Hematopoietic multipotent progenitor cell (in vitro differentiated cells): ENCODE results near the gene ANKRD34A. TPM values are rescaled to one million over a fixed set of nuclear protein-coding genes. Genes with fewer than 3 reads are reported as not detected.
A peak's percentile ranks its signal among the peaks of the same experiment; 100 is the strongest.
"Not testable (repeated sequence)": the region's sequence is repeated elsewhere in the genome, so short reads cannot be mapped to it uniquely, and the experiment has no call there.

Experiments
- DNase-seq, 3 donors: peaks; one replicate each; pipeline ENCODE4 v3.0.0-alpha.2; 2011 to 2015; ENCODE audit warnings: low read depth in 2 of 3, low spot score in 2 of 3
- total RNA-seq: library from RNA; depleted of rRNA; stranded (reverse); fragments of >200 nt; gene quantifications from one replicate; pipeline ENCODE4 v1.2.3, GENCODE V29; 2012

Gene ANKRD34A
- total RNA-seq, 1 donor = 0.27 TPM

GRCh38 chr1:145951526-145951925 lies 12.8 kb downstream of the ANKRD34A start:
- no peak for DNase-seq

DNA sequence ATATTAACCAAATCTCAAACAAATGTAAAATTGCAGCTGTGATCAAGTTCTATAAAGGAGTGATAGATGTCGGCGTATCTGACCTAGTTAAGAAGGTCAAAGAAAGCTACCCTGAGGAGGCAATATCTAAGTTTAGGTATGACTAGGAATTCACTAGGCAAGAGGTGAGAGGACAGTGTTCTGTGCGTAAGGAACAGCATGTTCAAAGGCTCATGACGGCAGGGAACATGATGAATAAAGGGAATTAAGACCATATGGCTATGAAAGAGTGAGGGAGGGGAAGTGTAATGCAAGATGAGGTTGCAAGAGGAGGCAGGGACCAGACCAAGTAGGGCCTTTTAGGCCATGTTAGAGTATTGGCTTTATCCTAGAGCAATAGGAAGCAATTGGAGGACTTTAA lies 15.2 kb downstream of the ANKRD34A start:
- no peak for DNase-seq

- DNase-seq = no peak
Observed at GRCh38 chr1:145947551-145947950, 16.8 kb downstream of the ANKRD34A start.

DNA sequence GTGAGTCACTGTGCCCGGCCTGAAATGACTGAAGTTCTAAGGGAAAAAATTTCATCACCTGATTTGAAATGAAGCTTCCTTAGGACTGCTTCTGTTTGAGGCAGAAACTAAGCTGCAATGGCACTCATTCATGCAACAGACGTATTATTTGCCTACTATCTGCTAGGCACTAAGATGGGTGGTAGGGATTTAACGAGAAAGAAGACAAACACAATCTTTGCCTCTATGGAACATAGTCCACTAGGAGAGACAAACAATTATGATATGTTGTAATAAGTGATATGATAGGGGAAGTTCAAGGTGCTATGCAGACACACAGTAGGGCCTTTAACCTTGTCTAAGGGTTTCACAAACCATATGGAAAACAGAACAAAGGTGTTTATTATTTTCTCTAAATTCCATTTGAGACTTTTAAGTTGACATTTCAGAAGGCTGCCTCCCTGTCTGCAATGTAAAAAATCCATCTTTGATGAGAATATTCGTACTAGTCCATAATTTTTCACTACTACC lies 17.8 kb downstream of the ANKRD34A start:
- DNase-seq = no peak

GRCh38 chr1:145944532-145944931 lies 19.8 kb downstream of the ANKRD34A start:
- no peak for DNase-seq

- DNase-seq = no peak
Observed at GRCh38 chr1:145942871-145943270, 21.5 kb downstream of the ANKRD34A start.

GRCh38 chr1:145942405-145942804 lies 22.0 kb downstream of the ANKRD34A start:
- no peak for DNase-seq

DNA sequence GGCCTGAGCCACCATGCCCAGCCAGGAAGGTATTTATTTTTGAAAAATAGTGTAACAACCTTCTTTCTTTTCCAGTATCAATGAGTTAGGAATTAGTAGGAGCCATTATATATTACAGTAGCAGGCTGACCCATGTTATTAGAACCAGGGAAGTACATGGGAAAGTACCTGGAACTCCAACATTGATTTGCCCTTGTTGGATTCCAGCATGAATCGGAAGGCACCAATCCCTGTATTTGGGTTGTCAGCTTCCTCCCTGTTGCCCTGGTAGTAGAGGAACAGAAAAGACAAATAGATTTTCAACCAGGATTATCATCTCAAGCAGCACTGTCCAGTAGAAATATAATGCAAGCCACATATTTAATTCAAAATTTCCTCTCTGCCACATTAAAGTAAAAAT lies 26.9 kb downstream of the ANKRD34A start:
- DNase-seq = no peak

DNA sequence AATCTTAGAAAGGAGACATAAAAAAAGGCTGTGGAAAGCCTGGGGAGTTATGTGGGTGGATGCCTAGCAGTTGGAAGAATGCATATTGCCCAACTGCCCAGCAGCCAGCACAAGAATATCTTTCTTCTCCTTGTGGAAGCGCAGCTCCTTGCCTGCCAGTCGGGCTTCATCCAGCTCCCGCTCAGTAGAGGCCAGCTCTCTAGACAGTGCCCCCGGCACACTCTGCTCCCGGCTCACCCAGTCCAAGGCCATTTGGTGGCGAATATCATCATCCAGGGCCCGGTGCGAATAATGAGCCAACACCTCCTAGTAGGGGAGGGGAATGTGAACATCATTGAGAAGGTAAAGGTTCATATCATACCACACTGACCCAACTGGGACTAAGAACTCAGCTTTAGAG lies 28.1 kb downstream of the ANKRD34A start:
- DNase-seq = no peak

DNA sequence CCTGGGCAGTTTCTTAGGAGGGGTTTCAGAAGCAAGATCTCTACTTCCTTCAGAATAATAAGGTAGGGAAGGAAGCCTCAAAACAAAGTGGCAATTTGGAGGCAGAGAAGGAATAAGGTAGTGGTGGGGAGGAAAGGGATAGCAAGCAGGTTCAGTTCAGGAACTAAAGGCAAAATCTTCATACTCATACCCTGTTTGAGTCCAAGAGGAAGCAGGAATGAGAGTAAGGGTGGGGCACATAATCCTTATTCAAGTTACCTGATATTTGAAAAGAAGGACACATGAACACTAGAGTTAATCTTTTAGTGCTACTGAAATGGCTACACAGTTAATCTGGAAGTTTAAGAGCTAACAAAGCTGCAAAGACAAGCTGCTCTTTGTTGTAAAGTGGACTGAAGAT lies 28.7 kb downstream of the ANKRD34A start:
- no peak for DNase-seq

GRCh38 chr1:145932522-145933009 lies 31.8 kb downstream of the ANKRD34A start:
- DNase-seq = peak in 2 of 3 donors; percentile 61 to 76

DNA sequence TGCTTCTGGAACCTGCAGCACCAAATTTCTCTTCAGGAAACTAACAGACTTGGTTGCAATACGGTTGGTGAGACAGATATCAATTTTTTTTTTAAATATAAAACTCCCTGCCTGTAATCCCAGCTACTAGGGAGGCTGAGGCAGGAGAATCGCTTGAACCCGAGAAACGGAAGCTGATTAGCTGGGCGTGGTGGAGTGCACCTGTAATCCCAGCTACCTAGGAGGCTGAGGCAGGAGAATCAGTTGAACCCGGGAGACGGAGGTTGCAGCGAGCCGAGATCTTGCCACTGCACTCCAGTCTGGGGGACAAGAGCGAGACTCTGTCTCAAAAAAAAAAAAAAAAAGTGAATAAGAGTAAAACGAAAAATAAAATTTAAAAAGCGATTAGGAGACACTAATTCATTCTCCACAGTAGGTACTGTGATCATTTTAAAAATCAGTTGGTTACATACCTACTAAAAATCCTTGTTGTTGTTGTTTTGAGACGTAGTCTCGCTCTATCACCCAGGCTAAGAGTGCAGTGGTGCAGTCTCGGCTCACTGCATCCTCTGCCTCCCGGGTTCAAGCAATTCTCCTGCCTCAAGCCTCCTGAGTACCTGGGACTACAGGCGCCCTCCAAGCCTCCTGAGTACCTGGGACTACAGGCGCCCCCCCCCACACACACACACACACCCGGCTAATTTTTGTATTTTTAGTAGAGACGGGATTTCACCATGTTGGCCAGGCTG lies 36.3 kb downstream of the ANKRD34A start:
- DNase-seq = no peak

DNA sequence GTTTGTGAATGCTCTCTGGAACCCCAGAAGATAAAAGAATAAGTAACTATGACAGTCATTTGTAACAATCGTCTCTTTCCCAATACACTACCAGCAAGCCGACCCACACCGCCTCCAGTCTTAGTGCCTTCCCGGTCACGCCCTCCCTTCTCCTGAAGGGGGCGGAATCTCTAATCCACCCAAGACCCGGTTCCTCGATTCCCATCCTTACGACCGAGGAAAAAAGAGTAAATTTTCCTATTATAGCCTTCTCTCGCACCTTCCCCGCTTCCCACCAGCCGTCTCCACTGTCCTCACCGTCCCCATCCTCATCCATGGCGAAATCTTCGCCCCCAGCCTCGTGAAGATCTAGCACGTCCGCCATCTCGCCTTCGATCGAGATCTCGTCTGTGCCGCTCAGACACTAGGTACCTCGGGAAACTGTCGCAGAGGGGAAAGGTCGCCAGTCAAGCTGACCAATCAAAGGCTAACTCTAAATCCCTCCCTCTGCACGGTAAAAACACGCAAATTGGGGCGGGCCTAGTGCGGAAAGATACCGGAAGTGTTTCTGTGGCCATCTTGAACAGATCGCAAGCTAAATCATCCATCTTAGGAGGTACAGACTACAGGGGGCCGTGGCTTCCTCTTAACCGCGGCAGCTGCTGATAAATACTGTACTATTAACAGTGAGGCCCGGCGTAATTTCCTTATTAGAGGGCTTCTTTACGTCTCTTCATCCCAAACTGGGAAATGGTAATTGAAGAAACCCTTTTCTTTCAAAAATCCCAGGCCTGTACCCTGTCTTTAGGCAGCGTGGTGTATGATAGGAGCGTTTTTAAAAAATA lies 37.1 kb downstream of the ANKRD34A start, which contains the start of gene RBM8A:
RBM8A (minus strand) TSS at position 422 of the 824 bp plus-strand sequence; CDS start at position 364, 58 bp downstream.
- DNase-seq = peak; percentile 84 to 99 (median 98)

DNA sequence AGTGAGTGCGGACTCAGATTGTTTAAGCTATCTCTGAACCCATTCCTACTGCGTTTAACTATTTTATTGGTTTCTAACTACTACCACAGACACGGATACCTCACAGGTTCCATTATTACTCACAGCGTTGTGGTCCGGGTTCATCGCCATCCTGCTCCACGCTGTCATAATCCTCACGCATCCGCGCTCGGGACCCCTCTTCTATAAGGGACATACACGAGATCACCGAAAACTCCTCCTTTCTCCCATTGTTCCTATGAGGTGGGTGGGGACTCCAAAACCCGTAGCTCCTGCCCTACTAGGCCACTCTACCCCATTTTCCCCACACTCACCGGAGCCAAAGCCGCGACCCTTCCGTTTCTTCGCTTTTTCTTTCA lies 37.7 kb downstream of the ANKRD34A start:
- DNase-seq = no peak

DNA sequence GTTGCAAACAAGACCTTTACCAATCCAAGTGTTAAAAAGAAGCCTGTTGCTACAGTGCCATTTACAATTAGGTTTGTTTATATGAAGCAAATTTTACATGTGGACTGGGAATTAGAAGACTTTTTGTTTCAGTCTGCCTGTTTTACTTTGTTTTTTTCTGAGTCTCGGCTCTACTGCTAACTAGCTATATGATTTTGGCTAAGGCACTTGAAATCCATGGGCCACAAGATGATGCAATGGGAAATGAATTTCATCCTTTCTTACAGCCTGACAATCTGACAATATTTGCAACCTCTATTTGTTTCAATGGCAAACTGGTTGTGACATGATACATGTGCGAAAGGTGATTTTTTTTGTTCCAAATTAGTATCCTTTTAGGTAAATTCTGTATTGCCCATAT lies 42.1 kb downstream of the ANKRD34A start:
- no peak for DNase-seq

DNA sequence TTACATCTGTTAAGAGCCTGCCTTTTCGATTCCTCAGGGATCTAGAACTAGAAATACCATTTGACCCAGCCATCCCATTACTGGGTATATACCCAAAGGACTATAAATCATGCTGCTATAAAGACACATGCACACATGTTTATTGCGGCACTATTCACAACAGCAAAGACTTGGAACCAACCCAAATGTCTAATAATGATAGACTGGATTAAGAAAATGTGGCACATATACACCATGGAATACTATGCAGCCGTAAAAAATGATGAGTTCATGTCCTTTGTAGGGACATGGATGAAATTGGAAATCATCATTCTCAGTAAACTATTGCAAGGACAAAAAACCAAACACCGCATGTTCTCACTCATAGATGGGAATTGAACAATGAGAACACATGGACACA lies 44.1 kb downstream of the ANKRD34A start:
- not testable (repeated sequence) for DNase-seq

GRCh38 chr1:145918992-145919939 lies 45.1 kb downstream of the ANKRD34A start:
- peak in 2 of 3 donors; percentile 17 to 24 for DNase-seq

DNA sequence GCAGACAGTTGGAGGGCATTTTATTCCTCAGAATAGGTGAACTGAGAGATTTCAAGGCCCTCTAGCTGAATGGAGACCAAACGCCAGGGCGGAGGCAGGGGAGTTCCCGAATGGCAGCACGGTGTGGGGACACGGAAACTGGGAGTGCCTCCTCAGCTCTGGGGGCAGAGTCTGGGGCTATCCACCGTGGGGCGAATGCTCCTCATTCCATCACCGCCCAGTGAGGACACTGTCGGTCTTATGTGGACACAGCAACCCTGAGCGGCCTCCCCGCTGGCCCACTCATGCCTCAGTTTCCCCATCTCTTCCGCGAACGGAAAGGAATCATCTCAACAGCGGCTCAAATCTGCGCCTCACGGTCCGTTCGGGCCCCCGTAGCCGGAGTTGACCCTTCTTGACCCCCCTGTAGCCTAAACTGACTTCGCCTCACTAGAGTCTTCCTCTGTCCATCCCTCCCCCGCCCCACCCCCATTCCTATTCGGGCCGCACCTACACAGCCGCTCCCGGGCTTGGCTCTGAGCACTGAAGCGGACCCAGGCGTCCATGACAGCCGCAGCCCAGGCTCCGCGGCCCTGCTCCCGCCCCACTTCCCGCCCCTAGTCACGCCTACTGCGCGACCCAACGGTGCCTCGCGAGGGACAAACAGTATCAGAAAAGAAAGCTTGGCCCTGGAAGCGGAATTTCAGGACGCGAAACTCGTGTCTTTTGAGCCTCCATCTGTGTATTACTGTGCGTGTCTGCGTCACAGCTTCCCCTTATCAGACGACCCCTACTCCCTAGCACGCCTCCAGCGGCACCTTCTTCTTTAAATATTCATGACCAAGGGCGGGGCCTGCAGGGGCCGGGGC lies 46.0 kb downstream of the ANKRD34A start, which contains the start of gene PEX11B:
PEX11B (minus strand) TSS at position 574 of the 848 bp plus-strand sequence; CDS start at position 545, 29 bp downstream.
- peak; percentile 91 to 99 (median 99) for DNase-seq

GRCh38 chr1:145917595-145917994 lies 46.8 kb downstream of the ANKRD34A start:
- DNase-seq = no peak
